Measurements from ENCODE around the gene TMA7B. TPM values are rescaled to one million over a fixed set of nuclear protein-coding genes. Genes with fewer than 3 reads are reported as not detected.

Gene TMA7B
- total and polyA plus RNA-seq, 2 donors (not counting 1 experiment from before 2014, with no cell fraction given) = 0.85 to 1.4 TPM

GRCh38 chr22:39995393-39996252 is 35.4 kb downstream of the TMA7B start:
- Mint-ChIP-seq H3K27me3 (peaks cover 42% of the 10 kb centered on the region), H3K4me3 (peak overlapping the region; percentile 48), H3K4me1 (peaks cover 7% of the 10 kb centered on the region), H3K9me3 (ENCODE audit: insufficient read depth) (no peaks in the 10 kb centered on the region), H3K27ac (no peak overlapping the region)
- Histone ChIP-seq H3K79me2 (ENCODE audit: control insufficient read depth, insufficient read depth, low read length) (no peaks in the 10 kb centered on the region), H3K4me1 (ENCODE audit: control insufficient read depth in 2 of 2, insufficient read depth in 2 of 2, low read length in 2 of 2) (peaks cover 11 to 13% of the 10 kb centered on the region in 2 donors), H4K20me1 (ENCODE audit: control insufficient read depth, insufficient read depth, low read length, poor library complexity, severe bottlenecking) (no peaks in the 10 kb centered on the region), H3K9ac (ENCODE audit: low read length) (peak overlapping the region; percentile 32), H3K36me3 (replicated peaks in 1 of 2; ENCODE audit: control extremely low read depth in 1 of 2, control insufficient read depth in 1 of 2, extremely low read depth in 1 of 2, insufficient read depth in 2 of 2, low read length in 1 of 2) (no peaks in the 10 kb centered on the region), H3K9me3 (ENCODE audit: control extremely low read depth in 1 of 3, control insufficient read depth in 2 of 3, insufficient read depth in 1 of 3, low read length in 2 of 3) (peaks cover 0 to 4% (median 0%) of the 10 kb centered on the region in 3 donors), H3K4me3 (ENCODE audit: control extremely low read depth in 1 of 5, extremely low read depth in 1 of 5, insufficient read depth in 1 of 5, low read depth in 2 of 5, low read length in 4 of 5) (peak overlapping the region in 2 of 5 experiments; percentile 18 to 36), H3K27ac (ENCODE audit: low read length in 2 of 2) (no peak overlapping the region), H2AFZ (ENCODE audit: insufficient read depth, low read depth, low read length, poor library complexity, severe bottlenecking) (peak overlapping the region; percentile 60), H3K27me3 (replicated peaks in 1 of 4; ENCODE audit: control extremely low read depth in 1 of 4, control insufficient read depth in 3 of 4, insufficient read depth in 4 of 4, low read length in 3 of 4) (peaks cover 0 to 48% (median 21%) of the 10 kb centered on the region in 4 experiments), H3K4me2 (replicated peaks; ENCODE audit: low read depth, low read length, poor library complexity, severe bottlenecking) (peak overlapping the region; percentile 79)
- TF ChIP-seq EZH2 (IDR thresholded peaks at IDR 0.05; ENCODE audit: borderline replicate concordance, insufficient read depth, low read depth, low read length, poor library complexity, severe bottlenecking) (no peak), CTCF (IDR thresholded peaks at IDR 0.05) (no peak)
- WGBS (ENCODE audit: insufficient coverage) = 61% methylated on average over 34 of the region's 35 CpGs
- POLR2A ChIA-PET = no interaction called here
- no peak for ATAC-seq (ENCODE audit: low read depth)
- intact Hi-C loops (cut with micrococcal nuclease) = no loop called here
- no peak for DNase-seq
- CTCF ChIA-PET = interaction anchor here (3.0 kb wide), 1 partner anchor 29 kb away, joined by 11 read pairs; no protein-coding TSS in a partner anchor

- H3K27me3 Mint-ChIP-seq = peaks cover 42% of the 10 kb centered on the region
- no peak overlapping the region for H3K27ac Mint-ChIP-seq
- peak overlapping the region; percentile 16 for H3K4me3 Mint-ChIP-seq
- Histone ChIP-seq H3K36me3 (replicated peaks in 1 of 2; ENCODE audit: control extremely low read depth in 1 of 2, control insufficient read depth in 1 of 2, extremely low read depth in 1 of 2, insufficient read depth in 2 of 2, low read length in 1 of 2) (no peaks in the 10 kb centered on the region), H3K9ac (ENCODE audit: low read length) (no peak overlapping the region), H3K79me2 (ENCODE audit: control insufficient read depth, insufficient read depth, low read length) (no peaks in the 10 kb centered on the region), H3K4me1 (ENCODE audit: control insufficient read depth in 2 of 2, insufficient read depth in 2 of 2, low read length in 2 of 2) (peaks cover 11 to 13% of the 10 kb centered on the region in 2 donors), H3K9me3 (ENCODE audit: control extremely low read depth in 1 of 3, control insufficient read depth in 2 of 3, insufficient read depth in 1 of 3, low read length in 2 of 3) (peaks cover 0 to 4% (median 0%) of the 10 kb centered on the region in 3 donors), H3K27me3 (replicated peaks in 1 of 4; ENCODE audit: control extremely low read depth in 1 of 4, control insufficient read depth in 3 of 4, insufficient read depth in 4 of 4, low read length in 3 of 4) (peaks cover 0 to 48% (median 21%) of the 10 kb centered on the region in 4 experiments), H3K4me3 (ENCODE audit: control extremely low read depth in 1 of 5, extremely low read depth in 1 of 5, insufficient read depth in 1 of 5, low read depth in 2 of 5, low read length in 4 of 5) (no peak overlapping the region), H2AFZ (ENCODE audit: insufficient read depth, low read depth, low read length, poor library complexity, severe bottlenecking) (no peak overlapping the region), H4K20me1 (ENCODE audit: control insufficient read depth, insufficient read depth, low read length, poor library complexity, severe bottlenecking) (no peaks in the 10 kb centered on the region), H3K27ac (ENCODE audit: low read length in 2 of 2) (no peak overlapping the region), H3K4me2 (replicated peaks; ENCODE audit: low read depth, low read length, poor library complexity, severe bottlenecking) (no peak overlapping the region)
- no peaks in the 10 kb centered on the region for H3K9me3 Mint-ChIP-seq (ENCODE audit: insufficient read depth)
- H3K4me1 Mint-ChIP-seq = peaks cover 7% of the 10 kb centered on the region
- DNase-seq (no peak), ATAC-seq (ENCODE audit: low read depth) (no peak)
- ChIA-PET CTCF (interaction anchor here (0.7 to 3.0 kb wide), 2 partner anchors 28 to 345 kb away, joined by 3 to 11 read pairs; no protein-coding TSS in a partner anchor), POLR2A (no interaction called here)
- 80% methylated on average over 1 of the region's 3 CpGs for WGBS (ENCODE audit: insufficient coverage)
- no peak for TF ChIP-seq EZH2 (IDR thresholded peaks at IDR 0.05; ENCODE audit: borderline replicate concordance, insufficient read depth, low read depth, low read length, poor library complexity, severe bottlenecking)
- TF ChIP-seq CTCF (IDR thresholded peaks at IDR 0.05) = no peak
- intact Hi-C loops (cut with micrococcal nuclease) = no loop called here
Observed at GRCh38 chr22:39996732-39997131, 36.5 kb downstream of the TMA7B start.

Measured in B cell (primary cell).